Ecto neural progenitor cell (in vitro differentiated cells): Measurements from ENCODE around the gene ROPN1B.
A peak's percentile ranks its signal among the peaks of the same experiment; 100 is the strongest.
"Not testable (repeated sequence)": the region's sequence is repeated elsewhere in the genome, so short reads cannot be mapped to it uniquely, and the experiment has no call there.

ENCODE experiments used
- DNase-seq: peaks from one replicate; pipeline ENCODE4 v3.0.0-alpha.2; 2018; ENCODE audit warnings: low spot score

ROPN1B gene

GRCh38 chr3:125958511-125959316, 10.3 kb upstream of the ROPN1B start:
- DNase-seq = no peak

- no peak for DNase-seq
Measured at GRCh38 chr3:125959317-125960065, 9.5 kb upstream of the ROPN1B start.

- no peak for DNase-seq
Measured at GRCh38 chr3:125960066-125960424, 8.9 kb upstream of the ROPN1B start.

GRCh38 chr3:125960456-125961288, 8.3 kb upstream of the ROPN1B start:
- no peak for DNase-seq

- DNase-seq = no peak
Measured at GRCh38 chr3:125961289-125961589, 7.7 kb upstream of the ROPN1B start.

GRCh38 chr3:125963834-125964233, 5.1 kb upstream of the ROPN1B start:
- not testable (repeated sequence) for DNase-seq

GRCh38 chr3:125965505-125965904, 3.5 kb upstream of the ROPN1B start:
- no peak for DNase-seq

GRCh38 chr3:125967156-125967555, 1.8 kb upstream of the ROPN1B start:
- DNase-seq = no peak

GRCh38 chr3:125968121-125968520, 857 bp upstream of the ROPN1B start:
- not testable (repeated sequence) for DNase-seq

GRCh38 chr3:125971997-125972944, 3.3 kb downstream of the ROPN1B start:
- peak; percentile 56 for DNase-seq

GRCh38 chr3:125975245-125976002, 6.4 kb downstream of the ROPN1B start:
- not testable (repeated sequence) for DNase-seq

- DNase-seq = not testable (repeated sequence)
Measured at GRCh38 chr3:125976003-125976390, 7.0 kb downstream of the ROPN1B start.

- not testable (repeated sequence) for DNase-seq
Measured at GRCh38 chr3:125977104-125977503, 8.1 kb downstream of the ROPN1B start.

- not testable (repeated sequence) for DNase-seq
Measured at GRCh38 chr3:125984951-125985350, 16.0 kb downstream of the ROPN1B start.

GRCh38 chr3:125990253-125990970, 21.4 kb downstream of the ROPN1B start:
- peak; percentile 92 for DNase-seq

GRCh38 chr3:125996751-125997150, 27.8 kb downstream of the ROPN1B start:
- DNase-seq = not testable (repeated sequence)

- DNase-seq = no peak
Measured at GRCh38 chr3:126002189-126002588, 33.2 kb downstream of the ROPN1B start.

- DNase-seq = no peak
Measured at GRCh38 chr3:126003447-126004190, 34.6 kb downstream of the ROPN1B start.

- DNase-seq = no peak
Measured at GRCh38 chr3:126004217-126004616, 35.2 kb downstream of the ROPN1B start.
